H1 (cell line): ENCODE results near the gene PLBD2.

ENCODE experiments used
- RAD21 ChIP-seq, 2 experiments: IDR thresholded peaks in 1 of 2; conservative IDR thresholded peaks in 1 of 2; 2 replicates each; pipeline ENCODE4 v1.6.1; 2011; ENCODE audit warnings: low read depth in 2 of 2, low read length in 2 of 2, improper control_type of control experiment in 1 of 2, inconsistent platforms in 1 of 2, mild to moderate bottlenecking in 1 of 2, moderate library complexity in 1 of 2
- TF ChIP-seq, protein P1 (sequence below): IDR thresholded peaks from 2 replicates; pipeline ENCODE4 v1.6.1; 2012; ENCODE audit warnings: low read length, inconsistent platforms
- TF ChIP-seq, protein P2 (sequence below): IDR thresholded peaks from 2 replicates; pipeline ENCODE4 v1.6.1; 2012; ENCODE audit warnings: inconsistent platforms

GRCh38 chr12:113381220-113381619 lies 22.8 kb downstream of the PLBD2 start:
- TF ChIP-seq, protein P1, sequence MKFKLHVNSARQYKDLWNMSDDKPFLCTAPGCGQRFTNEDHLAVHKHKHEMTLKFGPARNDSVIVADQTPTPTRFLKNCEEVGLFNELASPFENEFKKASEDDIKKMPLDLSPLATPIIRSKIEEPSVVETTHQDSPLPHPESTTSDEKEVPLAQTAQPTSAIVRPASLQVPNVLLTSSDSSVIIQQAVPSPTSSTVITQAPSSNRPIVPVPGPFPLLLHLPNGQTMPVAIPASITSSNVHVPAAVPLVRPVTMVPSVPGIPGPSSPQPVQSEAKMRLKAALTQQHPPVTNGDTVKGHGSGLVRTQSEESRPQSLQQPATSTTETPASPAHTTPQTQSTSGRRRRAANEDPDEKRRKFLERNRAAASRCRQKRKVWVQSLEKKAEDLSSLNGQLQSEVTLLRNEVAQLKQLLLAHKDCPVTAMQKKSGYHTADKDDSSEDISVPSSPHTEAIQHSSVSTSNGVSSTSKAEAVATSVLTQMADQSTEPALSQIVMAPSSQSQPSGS, result no peak
- TF ChIP-seq, protein P2, sequence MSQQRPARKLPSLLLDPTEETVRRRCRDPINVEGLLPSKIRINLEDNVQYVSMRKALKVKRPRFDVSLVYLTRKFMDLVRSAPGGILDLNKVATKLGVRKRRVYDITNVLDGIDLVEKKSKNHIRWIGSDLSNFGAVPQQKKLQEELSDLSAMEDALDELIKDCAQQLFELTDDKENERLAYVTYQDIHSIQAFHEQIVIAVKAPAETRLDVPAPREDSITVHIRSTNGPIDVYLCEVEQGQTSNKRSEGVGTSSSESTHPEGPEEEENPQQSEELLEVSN, result no peak
- no peak for TF ChIP-seq RAD21 (IDR thresholded peaks at IDR 0.05 in 1 of 2, conservative IDR thresholded peaks at IDR 0.05 in 1 of 2; ENCODE audit: low read depth in 2 of 2, low read length in 2 of 2)
